GM21526 (cell line): Measurements from ENCODE around the gene TUBB3.
"Not testable (repeated sequence)": the region's sequence is repeated elsewhere in the genome, so short reads cannot be mapped to it uniquely, and the experiment has no call there.

Experiments used
- ATAC-seq: cut with Tn5 transposase; IDR thresholded peaks from one replicate; pipeline ENCODE4 v1.9.1; 2021; ENCODE audit warnings: moderate library complexity; ENCODE audit not compliant: unreplicated experiment, low FRiP score

The TUBB3 gene

GRCh38 chr16:89917773-89918452 lies 5.2 kb upstream of the TUBB3 start:
- peak; percentile 47 for ATAC-seq

GRCh38 chr16:89918453-89919347 lies 4.4 kb upstream of the TUBB3 start, which contains the start of gene MC1R:
Gene MC1R (plus strand): TSS chr16:89918862. CDS start chr16:89919259, 397 bp downstream.
- ATAC-seq: no peak

GRCh38 chr16:89919535-89920406 lies 3.4 kb upstream of the TUBB3 start:
- no peak for ATAC-seq

- ATAC-seq: no peak
These were observed 2.4 kb upstream of the TUBB3 start for GRCh38 chr16:89920723-89921122.

GRCh38 chr16:89921131-89921701 lies 1.9 kb upstream of the TUBB3 start:
- ATAC-seq: no peak

GRCh38 chr16:89921702-89922476 lies 1.3 kb upstream of the TUBB3 start:
- no peak for ATAC-seq

- ATAC-seq: no peak
These were observed 662 bp upstream of the TUBB3 start for GRCh38 chr16:89922477-89922883.

GRCh38 chr16:89923640-89924296 lies 626 bp downstream of the TUBB3 start:
- ATAC-seq: no peak

GRCh38 chr16:89924297-89924924 lies 1.3 kb downstream of the TUBB3 start:
- no peak for ATAC-seq

GRCh38 chr16:89924925-89925307 lies 1.8 kb downstream of the TUBB3 start:
- no peak for ATAC-seq

GRCh38 chr16:89925596-89926079 lies 2.5 kb downstream of the TUBB3 start:
- ATAC-seq: no peak

GRCh38 chr16:89931305-89931896 lies 8.3 kb downstream of the TUBB3 start:
- no peak for ATAC-seq

- no peak for ATAC-seq
These were observed 8.8 kb downstream of the TUBB3 start for GRCh38 chr16:89931964-89932363.

- not testable (repeated sequence) for ATAC-seq
These were observed 10.9 kb downstream of the TUBB3 start for GRCh38 chr16:89934019-89934418.

- no peak for ATAC-seq
These were observed 11.7 kb downstream of the TUBB3 start for GRCh38 chr16:89934611-89935553.

- ATAC-seq: not testable (repeated sequence)
These were observed 12.5 kb downstream of the TUBB3 start for GRCh38 chr16:89935620-89936019.

- no peak for ATAC-seq
These were observed 12.9 kb downstream of the TUBB3 start for GRCh38 chr16:89936034-89936433.
